HepG2 (cell line): ENCODE results near the gene ETFA. TPM values are rescaled to one million over a fixed set of nuclear protein-coding genes. Genes with fewer than 3 reads are reported as not detected.

Experiments used
- CEBPZ ChIP-seq: IDR thresholded peaks from 2 replicates; pipeline ENCODE4 v1.6.1; 2012; ENCODE audit warnings: low read length, improper control_type of control experiment
- HES4 ChIP-seq: sonication (generic); formaldehyde crosslinking; IDR thresholded peaks from 2 replicates; pipeline ENCODE4 v1.9.0; 2021; ENCODE audit warnings: mild to moderate bottlenecking, missing genetic modification reagents, borderline replicate concordance
- RARG ChIP-seq: sonication (generic); formaldehyde crosslinking; IDR thresholded peaks from 2 replicates; pipeline ENCODE4 v1.4.0; 2020; ENCODE audit warnings: low read depth, mild to moderate bottlenecking, missing genetic modification reagents
- ZBTB40 ChIP-seq, 2 experiments: fragments of 450-650 bp in 1 of 2; sonication (generic) in 1 of 2; formaldehyde crosslinking in 1 of 2; IDR thresholded peaks; 2 replicates each; pipeline versions ENCODE4 v1.6.1 to v1.8.0; 2016 to 2022; ENCODE audit warnings: antibody characterized with exemption in 1 of 2, mild to moderate bottlenecking in 1 of 2, missing genetic modification reagents in 1 of 2
- ZNF274 ChIP-seq: sonication (generic); formaldehyde crosslinking; IDR thresholded peaks from 2 replicates; pipeline ENCODE4 v1.5.1; 2020; ENCODE audit warnings: mild to moderate bottlenecking, missing genetic modification reagents
- ZNF337 ChIP-seq: sonication (generic); formaldehyde crosslinking; IDR thresholded peaks from 2 replicates; pipeline ENCODE4 v1.5.1; 2020; ENCODE audit warnings: missing genetic modification reagents, low read depth, mild to moderate bottlenecking, borderline replicate concordance
- ZNF740 ChIP-seq: sonication (generic); formaldehyde crosslinking; IDR thresholded peaks from 2 replicates; pipeline ENCODE4 v1.4.0; 2020; ENCODE audit warnings: missing genetic modification reagents
- polyA plus RNA-seq, 8 experiments: library from polyadenylated mRNA; depleted of rRNA in 3 of 8; stranded (reverse) in 7 of 8; unstranded in 1 of 8; fragments of >200 nt; fragmentation: Illumina TruSeq in 4 of 8; extraction: Trizol in 4 of 8; gene quantifications; 2 replicates each; pipeline versions ENCODE4 v1.2.1 to v1.2.3, GENCODE V29; 2011 to 2016; ENCODE audit warnings: low read depth in 4 of 8, missing spikeins in 1 of 8, mixed read lengths in 1 of 8; ENCODE audit not compliant: insufficient read depth in 1 of 8
- total RNA-seq, 5 experiments: library from RNA; depleted of rRNA; stranded (reverse); fragments of >200 nt; fragmentation: Illumina TruSeq; extraction: Trizol; gene quantifications; 2 replicates each; pipeline ENCODE4 v1.2.3, GENCODE V29; 2016; ENCODE audit warnings: low read depth in 1 of 5

The ETFA gene
- total and polyA plus RNA-seq, 2 of the 13 experiments (the other 11 are each of a cell fraction or from before 2014, with no cell fraction given): 291 to 396 TPM

- TF ChIP-seq ZBTB40 (IDR thresholded peaks at IDR 0.05) (no peak), ZBTB40 (CRISPR knock-in tag; IDR thresholded peaks at IDR 0.05) (no peak), HES4 (CRISPR knock-in tag) (no peak), RARG (no peak), ZNF740 (CRISPR knock-in tag) (no peak), CEBPZ (no peak), ZNF274 (no peak), ZNF337 (CRISPR knock-in tag) (no peak)
Observed at GRCh38 chr15:76360416-76360815, 49.1 kb upstream of the ETFA start (continued).
